Measurements from ENCODE around the gene TOX2.

DNA sequence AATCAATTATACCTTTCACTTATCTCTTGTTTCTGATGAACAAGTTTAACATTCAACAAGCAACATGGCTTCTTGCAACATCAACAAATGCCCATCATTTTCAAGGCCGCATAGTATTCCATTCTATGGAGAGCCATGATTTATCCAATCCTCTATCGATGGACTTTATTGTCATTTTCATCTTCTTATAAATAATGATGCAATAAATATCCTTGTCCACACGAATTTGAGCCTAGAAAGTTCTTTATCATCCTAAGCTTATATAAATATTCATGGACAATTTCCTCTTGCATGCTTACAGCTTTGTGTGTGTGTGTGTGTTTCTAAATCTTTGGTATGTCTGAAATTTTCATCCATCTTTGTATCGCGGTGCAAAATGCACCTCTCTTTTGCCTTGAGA lies 29.1 kb downstream of the TOX2 start:
- TF ChIP-seq, protein P1, sequence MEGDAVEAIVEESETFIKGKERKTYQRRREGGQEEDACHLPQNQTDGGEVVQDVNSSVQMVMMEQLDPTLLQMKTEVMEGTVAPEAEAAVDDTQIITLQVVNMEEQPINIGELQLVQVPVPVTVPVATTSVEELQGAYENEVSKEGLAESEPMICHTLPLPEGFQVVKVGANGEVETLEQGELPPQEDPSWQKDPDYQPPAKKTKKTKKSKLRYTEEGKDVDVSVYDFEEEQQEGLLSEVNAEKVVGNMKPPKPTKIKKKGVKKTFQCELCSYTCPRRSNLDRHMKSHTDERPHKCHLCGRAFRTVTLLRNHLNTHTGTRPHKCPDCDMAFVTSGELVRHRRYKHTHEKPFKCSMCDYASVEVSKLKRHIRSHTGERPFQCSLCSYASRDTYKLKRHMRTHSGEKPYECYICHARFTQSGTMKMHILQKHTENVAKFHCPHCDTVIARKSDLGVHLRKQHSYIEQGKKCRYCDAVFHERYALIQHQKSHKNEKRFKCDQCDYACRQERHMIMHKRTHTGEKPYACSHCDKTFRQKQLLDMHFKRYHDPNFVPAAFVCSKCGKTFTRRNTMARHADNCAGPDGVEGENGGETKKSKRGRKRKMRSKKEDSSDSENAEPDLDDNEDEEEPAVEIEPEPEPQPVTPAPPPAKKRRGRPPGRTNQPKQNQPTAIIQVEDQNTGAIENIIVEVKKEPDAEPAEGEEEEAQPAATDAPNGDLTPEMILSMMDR (IDR thresholded peaks at IDR 0.05; ENCODE audit: low read depth, low read length) = no peak
- TF ChIP-seq EZH2phosphoT487 (IDR thresholded peaks at IDR 0.05; ENCODE audit: low read depth) = no peak
